RPMI7951 (cell line): Measurements from ENCODE around the gene SP140L. TPM values are rescaled to one million over a fixed set of nuclear protein-coding genes. Genes with fewer than 3 reads are reported as not detected.
"Not testable (repeated sequence)": the region's sequence is repeated elsewhere in the genome, so short reads cannot be mapped to it uniquely, and the experiment has no call there.

ENCODE experiments used
- DNase-seq: peaks from one replicate; pipeline ENCODE4 v3.0.0-alpha.2; 2012; ENCODE audit warnings: low read depth
- total RNA-seq: library from RNA; depleted of rRNA; stranded (reverse); fragments of >200 nt; shearing (Covaris generic); gene quantifications from 2 replicates; pipeline ENCODE4 v1.2.3, GENCODE V29; 2014

SP140L gene
- total RNA-seq, 1 experiment from 2014 or later: 15.1 TPM

DNA sequence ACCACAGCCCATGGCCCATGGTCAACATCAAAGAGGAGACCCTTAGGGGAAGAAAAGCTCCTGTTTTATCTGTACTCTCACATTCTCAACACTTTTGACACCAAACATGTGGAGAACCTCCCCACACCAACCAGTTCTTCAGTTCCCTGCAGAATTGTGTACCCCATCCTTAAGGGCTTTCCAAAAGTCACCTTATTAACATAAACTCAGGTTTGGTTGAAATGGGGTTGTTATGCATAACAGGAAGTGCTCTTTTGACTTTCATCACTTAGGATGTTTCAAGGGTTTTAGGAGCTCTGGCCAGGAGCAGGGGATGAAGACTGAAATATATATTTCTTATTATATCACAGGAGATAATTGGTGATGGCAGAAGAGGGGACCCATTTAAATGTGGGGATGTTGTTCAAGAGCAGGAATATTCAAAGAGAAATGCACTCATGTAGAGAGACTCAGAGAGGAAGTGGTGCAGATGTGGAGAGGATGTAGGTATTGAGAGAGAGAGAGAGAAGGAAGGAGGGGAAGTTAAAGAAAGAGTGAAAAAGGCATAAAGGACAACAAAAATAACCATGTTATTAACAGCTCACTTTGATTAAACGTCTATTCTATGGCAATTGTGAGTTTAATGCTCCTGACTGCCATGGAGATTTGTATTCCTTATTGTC, 35.2 kb downstream of the SP140L start:
- DNase-seq: no peak

DNA sequence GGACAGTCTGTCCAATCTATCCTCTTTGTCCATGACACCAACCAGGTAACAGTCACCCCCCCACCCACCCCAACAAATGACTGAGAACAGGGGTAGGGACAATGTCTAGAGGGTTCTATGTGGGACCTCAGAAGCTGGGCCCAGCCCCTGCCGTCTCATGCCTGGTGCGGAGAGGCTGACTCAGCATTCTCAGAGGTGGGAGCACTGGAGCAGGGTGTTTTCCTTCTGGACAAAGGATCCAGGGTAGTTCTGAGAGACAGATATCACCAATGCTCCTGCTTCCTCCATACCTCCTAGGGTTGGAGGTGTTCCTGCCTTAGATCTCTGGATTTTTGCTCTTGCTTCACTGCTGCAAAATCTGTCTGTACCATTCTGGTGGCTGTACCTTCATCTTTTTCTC, 55.1 kb downstream of the SP140L start:
- no peak for DNase-seq

- DNase-seq: no peak
Measured at GRCh38 chr2:230383453-230383852, 56.5 kb downstream of the SP140L start.

DNA sequence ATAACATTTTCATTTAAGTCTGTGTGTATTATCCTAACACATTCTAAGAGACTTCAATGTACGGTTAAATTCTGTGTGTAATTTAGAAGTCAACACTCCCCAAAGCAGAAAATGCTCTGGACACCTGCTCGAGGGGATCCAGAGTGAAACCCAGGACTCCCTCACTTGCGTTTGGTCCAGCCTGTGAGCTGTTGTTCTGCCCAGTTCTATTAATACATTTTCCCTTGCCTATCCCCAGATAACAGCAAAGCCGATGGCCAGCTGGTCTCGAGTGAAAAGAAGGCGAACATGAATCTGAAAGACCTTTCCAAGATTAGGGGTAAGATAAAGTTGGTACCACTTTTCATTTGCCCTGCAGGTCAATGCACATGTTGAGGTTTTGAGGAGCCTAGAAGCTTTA, 58.0 kb downstream of the SP140L start:
- no peak for DNase-seq

DNA sequence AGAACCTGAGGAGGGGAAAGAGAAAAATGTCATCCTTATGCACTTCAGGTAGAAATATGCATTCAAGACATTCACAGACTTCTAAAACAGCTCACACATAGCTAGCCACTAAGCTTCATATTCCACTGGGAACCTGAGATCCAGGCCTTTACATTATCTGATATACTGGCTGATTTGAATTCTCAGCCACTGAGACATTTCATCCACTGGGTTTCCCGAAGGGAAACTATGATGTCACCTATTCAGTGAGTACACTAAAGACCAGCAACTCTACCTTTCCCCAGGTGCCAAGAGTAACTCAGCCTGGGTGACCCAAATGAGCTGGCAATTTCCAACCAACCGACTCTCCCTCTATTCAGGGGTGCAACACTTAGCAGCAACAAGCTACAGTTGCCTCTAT, 67.3 kb downstream of the SP140L start:
- DNase-seq: no peak

- DNase-seq: not testable (repeated sequence)
Measured at GRCh38 chr2:230398698-230399097, 71.7 kb downstream of the SP140L start.

GRCh38 chr2:230400041-230400440, 73.0 kb downstream of the SP140L start:
- no peak for DNase-seq

GRCh38 chr2:230400454-230400853, 73.5 kb downstream of the SP140L start:
- DNase-seq: no peak

DNA sequence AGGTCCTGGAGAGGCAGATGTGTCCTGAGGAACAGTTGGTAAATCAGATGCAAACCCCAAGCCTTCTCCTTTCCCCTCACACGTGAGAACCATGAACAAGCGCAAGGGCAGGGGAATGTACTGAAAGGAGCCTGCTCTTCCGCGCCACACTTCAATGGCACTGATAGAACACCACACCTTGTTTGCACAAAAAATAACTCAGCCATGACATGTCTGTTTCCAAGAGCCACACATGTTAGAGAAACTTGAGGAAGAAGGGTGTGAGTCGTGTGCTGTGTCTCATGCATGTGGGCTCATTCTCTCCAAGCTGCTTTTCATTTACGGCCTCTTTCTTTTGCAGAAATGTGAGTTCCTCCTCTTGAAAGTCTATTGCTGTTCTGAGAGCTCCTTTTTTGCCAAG, 74.0 kb downstream of the SP140L start:
- DNase-seq: not testable (repeated sequence)

DNA sequence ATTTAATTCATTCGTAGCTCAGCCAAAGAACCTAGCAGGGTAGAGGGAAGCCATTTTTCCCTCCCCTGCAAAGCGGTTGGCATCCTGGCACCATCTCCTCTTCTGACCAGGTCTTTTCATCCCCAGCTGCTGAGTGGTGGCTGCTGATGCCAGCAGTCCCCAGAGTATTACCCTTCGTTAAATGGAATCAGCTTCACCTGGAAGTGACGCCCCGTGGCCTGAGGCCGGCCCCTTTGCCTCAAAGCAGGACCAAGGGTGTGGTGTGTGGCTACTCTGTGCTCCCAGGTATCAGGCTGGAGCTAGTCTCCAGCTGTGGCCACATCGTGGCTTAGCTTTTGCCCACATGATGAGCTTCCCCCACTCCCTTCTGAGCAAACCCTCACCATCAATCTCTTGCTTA, 76.8 kb downstream of the SP140L start:
- no peak for DNase-seq

GRCh38 chr2:230405824-230406223, 78.8 kb downstream of the SP140L start:
- no peak for DNase-seq

- DNase-seq: peak; percentile 85
Measured at GRCh38 chr2:230408244-230408842, 81.3 kb downstream of the SP140L start.

DNA sequence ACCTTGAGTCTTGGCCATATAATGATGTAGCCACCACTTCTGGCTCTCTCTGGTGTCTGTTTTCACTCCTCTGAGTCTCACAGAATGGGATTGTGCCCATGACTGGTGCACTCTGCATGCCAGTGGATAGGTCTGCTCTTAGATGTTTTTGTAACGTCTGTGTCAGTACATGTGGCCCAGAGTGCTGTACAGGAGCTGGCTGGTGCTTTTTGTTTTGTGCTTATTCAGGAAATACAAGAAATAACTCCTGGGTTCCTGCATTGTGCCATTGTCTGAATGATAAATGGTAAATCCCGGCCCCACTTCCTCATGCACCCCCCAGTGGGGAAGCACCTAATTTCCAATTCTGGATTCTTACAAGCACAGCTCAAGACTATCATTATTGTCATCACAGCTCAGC, 82.3 kb downstream of the SP140L start:
- not testable (repeated sequence) for DNase-seq

- DNase-seq: no peak
Measured at GRCh38 chr2:230410263-230410662, 83.3 kb downstream of the SP140L start.

- DNase-seq: no peak
Measured at GRCh38 chr2:230410861-230411569, 84.0 kb downstream of the SP140L start.

DNA sequence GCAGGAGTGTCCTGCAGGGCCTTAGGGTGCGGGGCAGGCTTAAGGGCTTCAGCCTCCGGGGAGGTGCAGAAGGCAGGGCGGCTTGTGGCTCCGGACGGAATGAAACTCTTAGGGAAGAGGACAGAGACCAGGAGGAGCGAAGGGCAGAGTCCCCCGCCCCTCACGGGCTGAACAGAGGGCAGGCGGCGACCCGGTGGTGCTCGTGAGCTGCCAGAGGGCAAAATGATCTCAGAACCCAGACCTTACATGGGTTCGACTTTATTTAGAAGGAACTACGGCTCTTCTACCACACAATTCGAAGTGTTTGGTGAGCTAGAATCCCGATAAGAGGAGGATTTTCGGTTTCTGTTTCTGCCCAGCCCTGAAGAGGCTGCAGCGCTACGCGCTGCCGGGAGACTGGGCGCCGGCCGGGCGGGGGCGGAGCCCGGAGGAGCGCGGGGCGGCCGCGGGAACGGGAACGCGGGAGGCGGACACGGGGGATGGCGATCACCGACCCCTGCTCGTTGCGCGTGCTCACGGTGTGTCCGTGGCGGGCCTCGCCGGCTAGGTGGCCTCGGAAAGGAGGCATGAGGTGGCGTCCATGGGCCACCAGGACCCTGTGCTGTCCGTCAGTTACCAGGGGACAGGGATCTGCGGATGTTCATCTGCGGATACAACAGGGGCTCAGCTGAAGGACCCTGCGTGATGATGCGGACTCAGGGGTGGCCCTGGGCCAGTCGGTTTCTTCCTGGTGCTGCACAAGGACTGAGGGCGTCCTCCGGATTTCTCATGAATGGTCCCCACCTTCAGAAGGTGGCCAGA, 84.8 kb downstream of the SP140L start:
- peak; percentile 77 for DNase-seq

GRCh38 chr2:230412371-230412711, 85.3 kb downstream of the SP140L start:
- DNase-seq: no peak

GRCh38 chr2:230412846-230413245, 85.9 kb downstream of the SP140L start:
- DNase-seq: no peak

DNA sequence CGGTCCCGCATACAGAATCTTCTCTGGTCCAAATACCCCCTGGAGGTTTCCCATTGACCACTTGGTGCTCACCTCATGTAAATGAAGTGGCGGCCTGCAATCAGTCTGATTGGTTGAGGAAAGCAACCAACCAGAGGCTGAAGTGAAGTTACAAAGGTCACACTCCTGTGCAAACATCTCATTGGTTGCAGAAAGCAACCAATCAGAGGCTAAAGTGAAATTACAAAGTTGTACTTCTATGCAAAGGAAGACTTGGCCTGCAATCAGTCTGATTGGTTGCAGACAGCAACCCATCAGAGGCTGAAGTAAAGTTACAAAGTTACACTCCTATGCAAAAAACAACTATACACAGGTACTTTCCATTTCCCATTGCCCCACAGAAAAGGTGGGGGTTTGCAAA, 86.5 kb downstream of the SP140L start:
- DNase-seq: no peak

DNA sequence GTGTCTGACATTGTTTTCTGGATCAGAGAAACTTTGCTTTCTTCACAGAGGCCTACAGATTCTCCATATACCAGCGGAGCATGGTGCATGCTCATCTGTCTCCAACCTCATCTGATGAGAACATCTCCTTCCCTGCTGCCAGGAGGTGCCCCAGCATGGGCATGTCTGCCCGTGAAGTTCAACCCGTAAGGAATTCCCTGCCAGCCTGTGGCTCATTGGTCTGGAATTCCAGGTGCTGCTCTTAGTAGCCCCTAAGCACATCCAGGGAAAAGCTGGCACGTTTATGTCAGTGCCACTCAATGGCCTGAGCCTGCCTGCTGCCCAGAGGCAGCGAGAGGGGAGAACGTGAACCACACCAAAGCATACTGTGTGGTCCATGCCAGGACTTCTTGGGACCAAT, 87.3 kb downstream of the SP140L start:
- no peak for DNase-seq

- DNase-seq: peak; percentile 89
Measured at GRCh38 chr2:230416061-230416721, 89.2 kb downstream of the SP140L start, which contains the start of gene SP100. TSS of gene SP100 (plus strand) at chr2:230416201. CDS start at chr2:230416297, 96 bp downstream.

- no peak for DNase-seq
Measured at GRCh38 chr2:230417436-230417835, 90.4 kb downstream of the SP140L start.
